Breast epithelium (tissue), 3 donors: ENCODE data around the gene ETFRF1.

Source experiments
- CTCF ChIP-seq, 3 donors: fragments of 450-650 bp; IDR thresholded peaks; one replicate each; pipeline ENCODE4 v1.5.1; 2016 to 2017; ENCODE audit warnings: antibody characterized with exemption in 3 of 3, mild to moderate bottlenecking in 3 of 3, moderate library complexity in 3 of 3
- POLR2A ChIP-seq: fragments of 450-650 bp; IDR thresholded peaks from one replicate; pipeline ENCODE4 v1.6.1; 2016; ENCODE audit warnings: antibody characterized with exemption, mild to moderate bottlenecking, moderate library complexity
- POLR2AphosphoS5 ChIP-seq, 3 donors: sonication (generic); formaldehyde crosslinking; IDR thresholded peaks; one replicate each; pipeline ENCODE4 v1.6.1; 2017; ENCODE audit warnings: antibody characterized with exemption in 3 of 3

GRCh38 chr12:25189656-25190055, 5.4 kb upstream of the ETFRF1 start:
- TF ChIP-seq POLR2AphosphoS5 (IDR thresholded peaks at IDR 0.05): no peak
- no peak for TF ChIP-seq POLR2A
- no peak for TF ChIP-seq CTCF (IDR thresholded peaks at IDR 0.05)
